Hindlimb muscle (tissue), 1 donor: Measurements from ENCODE around the gene WIPI1. TPM values are rescaled to one million over a fixed set of nuclear protein-coding genes. Genes with fewer than 3 reads are reported as not detected.
A peak's percentile ranks its signal among the peaks of the same experiment; 100 is the strongest.
"Not testable (repeated sequence)": the region's sequence is repeated elsewhere in the genome, so short reads cannot be mapped to it uniquely, and the experiment has no call there.

ENCODE experiments used
- DNase-seq: peaks from one replicate; pipeline ENCODE4 v3.0.0-alpha.2; 2013
- polyA plus RNA-seq: library from polyadenylated mRNA; unstranded; fragments of 120-200 nt; gene quantifications from one replicate; pipeline ENCODE4 v1.2.1, GENCODE V29; 2013; ENCODE audit not compliant: insufficient read length

Gene WIPI1
- polyA plus RNA-seq, 1 donor, result 39.4 TPM

DNA sequence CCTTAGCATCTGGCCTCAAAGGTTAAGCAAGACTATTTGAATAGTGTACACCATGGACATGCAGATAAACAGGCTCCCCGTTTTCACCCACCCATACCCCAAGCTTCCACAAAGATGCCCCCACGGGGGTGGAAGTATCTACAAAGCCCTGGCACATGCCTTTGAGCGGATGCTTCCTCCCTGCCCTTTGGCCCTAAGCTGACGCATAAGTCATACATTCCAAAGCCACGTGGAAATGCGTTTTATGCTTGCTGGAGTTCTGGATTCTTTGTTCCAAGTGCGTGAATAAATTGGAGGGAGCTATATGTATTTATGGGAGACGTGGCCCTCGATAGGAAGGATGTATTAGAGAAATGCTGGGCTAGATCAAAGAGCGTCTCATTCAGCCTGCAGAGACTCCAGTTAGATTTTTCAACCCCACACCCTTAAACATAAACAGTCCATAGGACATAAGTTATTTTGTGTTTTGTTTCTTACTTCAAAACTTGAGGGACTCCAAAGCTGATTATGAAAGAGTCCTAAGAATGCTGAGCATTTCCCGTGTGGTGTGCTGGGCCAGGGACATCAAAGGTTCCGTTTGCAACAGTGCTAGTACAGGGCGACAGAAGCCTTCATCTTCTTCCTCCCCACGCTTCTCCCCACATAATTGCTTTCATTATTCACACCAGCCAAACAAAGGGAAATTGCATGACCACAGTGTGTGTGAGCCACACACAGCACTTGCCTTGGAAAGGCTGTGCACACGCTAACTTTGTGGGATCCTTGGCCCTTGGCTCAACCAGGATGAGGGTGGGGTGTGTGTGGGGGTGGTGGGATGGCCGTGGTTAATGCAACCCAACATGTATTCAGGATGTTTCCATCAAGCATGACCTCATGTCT, 73.6 kb downstream of the WIPI1 start:
- no peak for DNase-seq

DNA sequence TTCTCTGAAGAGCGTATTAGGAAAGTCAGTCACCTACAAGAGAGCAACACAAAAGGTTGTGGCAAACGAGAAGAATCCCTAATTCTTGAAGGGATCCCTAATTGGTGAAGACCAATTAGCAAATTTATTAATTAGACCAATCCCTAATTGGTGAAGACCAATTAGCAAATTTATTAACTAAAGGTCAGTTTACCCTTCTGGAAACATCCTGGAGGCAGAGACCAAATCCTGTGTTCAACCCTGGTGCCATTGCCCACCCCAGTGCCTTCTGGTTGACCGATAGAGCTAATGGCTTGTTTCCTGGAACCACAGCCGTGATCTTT, 74.2 kb downstream of the WIPI1 start:
- DNase-seq, result no peak

DNA sequence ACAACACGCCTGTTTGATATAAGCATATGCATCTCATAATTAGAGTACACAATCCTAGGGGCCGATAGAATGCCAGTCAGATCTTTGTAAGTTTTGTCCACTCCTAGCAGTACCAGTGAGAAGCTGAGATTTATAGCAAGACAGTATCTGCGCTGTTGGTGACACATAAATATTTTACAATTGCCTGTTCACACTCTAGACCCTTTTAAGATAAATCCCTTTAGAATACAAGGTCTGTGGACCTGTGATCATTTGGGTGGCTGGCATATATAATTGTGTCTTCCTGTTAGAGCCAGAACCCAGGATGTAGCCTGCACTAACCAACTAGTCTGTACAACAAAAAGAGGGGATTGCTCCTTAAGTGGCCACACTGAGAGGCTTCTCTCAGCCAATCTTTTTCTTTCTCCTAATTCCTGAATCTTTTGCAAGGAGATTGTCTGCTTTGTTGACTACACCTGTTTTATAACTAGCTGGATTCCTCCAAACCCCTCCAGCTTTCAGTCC, 74.7 kb downstream of the WIPI1 start:
- no peak for DNase-seq

DNA sequence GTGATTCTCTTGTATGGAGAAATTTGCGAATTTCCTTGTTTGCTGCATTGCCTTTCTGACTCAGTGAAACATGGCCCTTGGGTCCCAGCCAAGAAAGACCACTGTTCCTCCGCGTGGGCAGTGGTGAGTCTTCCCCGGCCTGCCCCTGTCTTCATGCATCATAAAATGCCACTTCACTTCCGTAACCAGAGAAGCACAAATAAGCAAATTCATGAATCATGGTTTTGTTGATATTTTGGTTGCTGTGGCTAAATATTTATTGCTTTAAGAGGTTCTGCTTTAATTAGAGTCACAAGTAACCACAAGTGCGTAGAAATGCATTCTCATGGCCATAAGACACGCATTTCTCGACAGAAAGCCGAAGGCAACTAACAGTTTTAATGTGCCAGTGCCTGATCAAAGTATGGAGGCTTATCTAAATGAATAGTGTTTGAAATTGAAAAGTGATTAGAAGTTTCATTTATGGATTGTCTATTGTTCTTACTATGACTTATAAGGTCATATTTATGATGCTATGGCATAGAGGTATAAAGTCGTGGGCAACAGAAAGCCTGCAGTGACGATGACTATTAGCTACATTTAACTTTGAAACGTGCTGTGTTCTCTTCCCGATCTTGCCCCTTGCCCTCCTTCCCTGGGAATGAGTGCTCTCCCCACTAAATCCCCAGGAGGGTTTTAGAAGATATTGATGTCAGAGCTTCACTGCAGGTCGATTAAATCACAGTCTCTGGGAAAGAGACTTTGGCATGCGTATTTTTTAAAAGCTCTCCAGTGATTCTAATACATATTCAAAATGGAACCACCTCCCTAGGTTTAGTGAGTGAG, 76.0 kb downstream of the WIPI1 start:
- no peak for DNase-seq

DNA sequence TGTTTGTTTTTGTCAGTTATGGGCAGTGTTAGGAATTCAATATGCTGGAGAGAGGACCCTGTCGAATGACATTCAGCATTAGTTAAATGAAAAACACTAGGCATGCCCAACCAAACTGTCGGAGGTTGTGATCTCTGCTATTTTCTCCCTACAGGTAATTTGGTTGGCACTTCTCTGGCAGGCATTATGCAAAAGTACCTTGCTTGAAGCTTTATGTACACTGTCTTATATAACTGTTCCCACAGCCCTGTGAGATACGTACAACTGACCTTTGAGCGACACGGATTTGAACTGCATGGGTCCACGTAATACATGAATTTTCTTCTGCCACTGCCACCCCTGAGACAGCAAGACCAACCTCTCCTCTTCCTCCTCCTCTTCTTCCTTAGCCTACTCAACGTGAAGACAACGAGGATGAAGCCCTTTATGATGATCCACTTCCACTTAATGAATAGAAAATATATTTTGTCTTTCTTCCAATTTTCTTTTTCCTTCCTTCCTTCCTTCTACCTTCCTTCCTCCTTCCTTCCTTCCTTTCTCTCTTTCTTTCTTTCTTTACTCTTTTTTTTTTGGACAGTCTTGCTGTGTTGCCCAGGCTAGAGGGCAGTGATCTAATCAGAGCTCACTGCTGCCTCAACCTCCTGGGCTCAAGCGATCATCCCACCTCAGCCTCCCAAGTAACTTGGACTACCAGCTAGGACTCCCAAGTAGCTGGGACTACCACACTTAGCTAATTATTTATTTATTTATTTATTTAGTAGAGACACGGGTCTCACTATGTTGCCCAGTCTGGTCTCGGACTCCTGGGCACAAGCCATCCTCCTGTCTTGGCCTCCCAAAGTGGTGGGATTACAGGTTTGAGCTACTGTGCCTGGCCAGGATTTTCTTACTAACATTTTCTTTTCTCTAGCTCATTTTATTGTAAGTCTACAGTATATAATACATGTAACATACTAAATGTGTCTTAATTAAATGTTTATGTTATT, 77.3 kb downstream of the WIPI1 start:
- DNase-seq, result no peak

DNA sequence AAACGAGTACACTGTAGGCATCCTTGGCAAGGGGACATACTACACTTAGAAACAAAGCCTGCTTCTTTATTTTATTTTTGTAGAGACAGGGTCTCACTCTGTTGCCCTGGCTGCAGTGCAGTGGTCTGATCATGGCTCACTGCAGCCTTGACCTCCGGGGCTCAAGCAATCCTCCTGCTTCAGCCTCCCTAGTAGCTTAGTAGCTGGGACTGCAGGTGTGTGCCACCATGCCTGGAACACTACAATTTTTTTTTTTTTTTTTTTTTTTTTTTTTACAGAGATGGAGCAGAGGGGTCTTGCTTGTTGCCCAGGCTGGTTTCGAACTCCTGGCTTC, 78.2 kb downstream of the WIPI1 start:
- DNase-seq, result no peak

DNA sequence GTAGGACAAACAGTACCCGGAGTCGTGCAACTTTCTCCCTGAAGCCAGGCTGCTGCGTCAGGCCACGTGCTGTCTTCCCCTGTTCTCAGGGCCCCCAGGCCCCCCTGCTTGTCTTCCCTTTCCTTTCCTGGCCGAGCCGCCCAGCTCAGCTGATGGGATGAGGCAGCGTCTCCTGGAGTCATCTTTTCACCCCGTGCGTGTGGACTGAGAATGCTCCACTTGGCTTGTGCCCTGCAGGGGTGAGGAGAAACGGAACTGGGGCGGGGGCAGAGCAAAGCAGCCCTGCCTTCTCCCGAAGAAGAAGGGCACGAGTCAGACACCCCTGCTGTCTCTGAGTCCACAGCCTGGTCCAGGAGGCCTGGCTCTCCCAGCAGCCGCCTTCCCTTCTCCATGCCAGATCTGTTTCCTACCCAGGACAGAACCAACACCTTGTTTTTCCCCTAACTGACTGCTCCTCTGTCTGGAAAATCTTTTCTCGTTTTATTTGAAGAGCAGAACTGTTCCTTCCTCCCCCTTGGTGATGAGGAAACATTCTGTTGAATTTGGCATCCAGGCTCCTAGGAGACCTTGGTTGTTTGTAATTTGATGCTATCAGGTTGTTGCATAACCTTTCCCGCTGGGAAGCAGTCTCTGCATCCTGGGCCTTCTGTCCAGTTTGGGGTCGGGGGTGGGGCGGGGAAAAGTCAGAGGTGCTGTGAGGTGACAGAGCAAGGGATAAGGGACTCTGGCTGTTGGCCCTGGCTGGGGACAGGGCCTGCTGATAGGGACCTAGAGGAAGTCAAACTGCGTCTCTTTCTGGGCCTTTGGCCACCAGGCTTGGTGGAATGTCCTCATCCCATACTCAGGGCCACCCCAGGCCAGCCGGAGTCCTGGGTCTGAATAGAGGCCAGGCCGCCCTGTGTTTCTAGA, 78.8 kb downstream of the WIPI1 start:
- peak; percentile 90 for DNase-seq

DNA sequence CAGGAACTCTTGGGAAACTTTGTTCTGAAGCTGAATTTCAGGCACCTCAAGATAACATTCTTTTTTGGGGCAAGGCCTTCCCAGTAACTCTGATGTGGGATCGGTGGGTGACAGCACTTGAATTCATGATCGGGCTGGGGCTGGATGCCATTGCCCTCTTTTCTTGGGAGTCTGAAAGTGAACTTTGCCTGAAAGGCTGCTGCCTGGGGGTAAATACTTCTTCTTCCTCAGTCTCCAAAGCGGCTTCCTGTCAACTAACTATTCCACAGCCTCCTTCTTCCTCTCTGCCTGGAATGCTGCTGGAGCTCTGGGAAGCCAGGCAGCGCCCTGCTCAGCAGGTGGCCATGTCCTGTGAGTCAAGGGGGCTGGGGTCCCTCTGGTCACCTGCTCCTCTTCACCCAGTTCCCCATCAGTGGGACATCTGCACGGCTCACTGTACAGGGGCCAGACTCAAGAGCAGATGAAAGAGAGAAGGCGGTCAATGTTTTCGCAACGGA, 79.5 kb downstream of the WIPI1 start:
- no peak for DNase-seq

DNA sequence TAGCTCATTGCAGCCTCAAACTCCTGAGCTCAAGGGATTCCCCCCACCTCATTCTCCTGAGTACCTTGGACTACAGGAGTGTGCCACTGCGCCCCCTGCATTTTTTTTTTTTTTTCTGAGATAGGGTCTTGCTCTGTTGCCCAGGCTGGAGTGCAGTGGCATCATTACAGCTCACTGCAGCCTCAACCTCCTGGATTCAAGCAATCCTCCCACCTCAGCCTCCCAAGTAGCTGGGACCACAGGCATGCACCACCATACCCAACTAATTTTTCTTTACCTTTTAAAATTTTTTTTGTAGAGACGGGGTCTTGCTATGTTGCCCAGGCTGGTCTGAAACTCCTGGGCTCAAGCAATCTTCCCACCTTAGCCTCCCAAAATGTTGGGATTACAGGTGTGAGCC, 81.1 kb downstream of the WIPI1 start:
- DNase-seq, result not testable (repeated sequence)

DNA sequence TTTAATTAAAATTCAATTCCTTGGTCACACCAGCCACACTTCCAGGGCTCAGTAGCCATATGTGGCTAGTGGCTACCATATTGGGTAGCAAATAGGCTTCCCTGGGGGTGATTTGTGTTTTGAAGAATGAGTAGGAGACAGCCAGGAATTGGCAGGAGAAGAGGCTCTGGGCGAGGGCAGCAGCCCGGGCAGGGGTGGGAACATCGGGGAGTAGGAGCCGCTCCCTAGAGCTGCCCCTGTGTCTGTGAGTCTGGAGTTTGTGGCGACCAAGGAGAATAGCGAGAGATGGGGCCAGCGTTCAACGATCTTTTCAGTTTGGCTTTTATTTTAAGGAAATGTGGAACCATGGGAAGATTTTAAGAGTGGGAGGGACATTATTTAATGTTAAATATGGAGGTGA, 81.7 kb downstream of the WIPI1 start:
- DNase-seq, result no peak

Other genes with a start within 250 kb of the WIPI1 start
- gene AMZ2, start 209.5 kb downstream of the WIPI1 start, polyA plus RNA-seq, result 65.3 TPM
- 0.72 TPM for gene SLC16A6, start 166.4 kb downstream of the WIPI1 start, polyA plus RNA-seq
- gene ARSG, start 166.0 kb downstream of the WIPI1 start, polyA plus RNA-seq, result 3.5 TPM
- 331 TPM for gene PRKAR1A, start 54.9 kb upstream of the WIPI1 start, polyA plus RNA-seq
- 10.2 TPM for gene FAM20A, start 143.9 kb upstream of the WIPI1 start, polyA plus RNA-seq